ENCODE data around the gene STXBP3. TPM values are rescaled to one million over a fixed set of nuclear protein-coding genes. Genes with fewer than 3 reads are reported as not detected.

STXBP3 gene
- total and polyA plus RNA-seq, 2 donors (not counting 1 experiment from before 2014, with no cell fraction given): 55.3 to 71.0 TPM

- Histone ChIP-seq H3K4me2 (ENCODE audit: extremely low read depth, insufficient read depth, low read length) (no peak overlapping the region), H3K9ac (ENCODE audit: insufficient read depth, low read length) (no peak overlapping the region), H2AFZ (ENCODE audit: low read length) (no peak overlapping the region), H3K27ac (ENCODE audit: insufficient read depth, low read length) (no peak overlapping the region), H3K9me3 (ENCODE audit: control insufficient read depth, insufficient read depth, low read depth, low read length) (no peaks in the 10 kb centered on the region), H3K4me3 (replicated peaks in 1 of 4; ENCODE audit: control extremely low read depth in 1 of 4, insufficient read depth in 1 of 4, low read depth in 3 of 4, low read length in 4 of 4) (no peak overlapping the region), H4K20me1 (ENCODE audit: control insufficient read depth, extremely low read depth, insufficient read depth, low read length) (no peaks in the 10 kb centered on the region), H3K4me1 (ENCODE audit: control insufficient read depth, extremely low read depth, insufficient read depth, low read length) (no peaks in the 10 kb centered on the region), H3K27me3 (ENCODE audit: control insufficient read depth, insufficient read depth, low read length) (no peaks in the 10 kb centered on the region), H3K36me3 (ENCODE audit: control insufficient read depth, insufficient read depth, low read length) (no peaks in the 10 kb centered on the region), H3K79me2 (ENCODE audit: control insufficient read depth, insufficient read depth, low read length) (no peaks in the 10 kb centered on the region)
- DNase-seq (ENCODE audit: low read depth in 2 of 2): peak in 1 of 2 donors; percentile 11
- TF ChIP-seq EZH2 (IDR thresholded peaks at IDR 0.05; ENCODE audit: low read length, missing control alignments): no peak
- TF ChIP-seq, protein P1, sequence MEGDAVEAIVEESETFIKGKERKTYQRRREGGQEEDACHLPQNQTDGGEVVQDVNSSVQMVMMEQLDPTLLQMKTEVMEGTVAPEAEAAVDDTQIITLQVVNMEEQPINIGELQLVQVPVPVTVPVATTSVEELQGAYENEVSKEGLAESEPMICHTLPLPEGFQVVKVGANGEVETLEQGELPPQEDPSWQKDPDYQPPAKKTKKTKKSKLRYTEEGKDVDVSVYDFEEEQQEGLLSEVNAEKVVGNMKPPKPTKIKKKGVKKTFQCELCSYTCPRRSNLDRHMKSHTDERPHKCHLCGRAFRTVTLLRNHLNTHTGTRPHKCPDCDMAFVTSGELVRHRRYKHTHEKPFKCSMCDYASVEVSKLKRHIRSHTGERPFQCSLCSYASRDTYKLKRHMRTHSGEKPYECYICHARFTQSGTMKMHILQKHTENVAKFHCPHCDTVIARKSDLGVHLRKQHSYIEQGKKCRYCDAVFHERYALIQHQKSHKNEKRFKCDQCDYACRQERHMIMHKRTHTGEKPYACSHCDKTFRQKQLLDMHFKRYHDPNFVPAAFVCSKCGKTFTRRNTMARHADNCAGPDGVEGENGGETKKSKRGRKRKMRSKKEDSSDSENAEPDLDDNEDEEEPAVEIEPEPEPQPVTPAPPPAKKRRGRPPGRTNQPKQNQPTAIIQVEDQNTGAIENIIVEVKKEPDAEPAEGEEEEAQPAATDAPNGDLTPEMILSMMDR (conservative IDR thresholded peaks at IDR 0.05 in 1 of 2, IDR thresholded peaks at IDR 0.05 in 1 of 2; ENCODE audit: low read depth in 1 of 2, low read length in 2 of 2): no peak
Observed at GRCh38 chr1:108841703-108842102, 95.2 kb downstream of the STXBP3 start.

DNA sequence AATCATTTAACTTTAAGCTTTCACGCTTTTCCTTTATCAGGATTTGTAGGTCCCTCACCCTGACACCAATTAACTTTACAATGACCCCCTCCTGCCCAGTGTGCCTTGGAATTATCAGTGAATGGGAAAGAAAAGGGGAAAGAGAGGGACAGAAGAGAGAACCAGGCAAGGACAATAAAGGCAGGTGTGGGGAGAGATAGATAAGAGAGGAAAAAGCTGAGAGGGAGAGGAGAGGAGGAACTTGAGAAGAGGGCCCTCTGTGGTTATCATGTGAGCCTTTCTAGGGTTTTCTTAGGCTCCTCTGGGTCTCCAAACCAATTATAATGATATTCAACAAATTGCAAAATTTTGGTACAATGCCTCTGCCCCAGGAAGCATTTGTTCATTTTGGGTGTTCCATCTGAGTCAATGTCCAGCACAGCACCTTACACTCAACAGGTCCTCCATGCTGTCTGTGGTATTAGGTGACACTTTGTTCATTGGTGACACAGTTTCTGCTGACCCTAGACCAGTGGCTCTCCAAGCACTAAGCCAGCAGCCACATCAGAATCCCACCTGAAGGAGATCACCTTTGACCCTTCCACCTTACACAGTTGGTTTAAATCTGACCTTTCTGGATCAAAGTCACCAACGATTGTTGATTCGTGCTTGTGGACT is 96.2 kb downstream of the STXBP3 start:
- H2AFZ ChIP-seq (ENCODE audit: low read length): no peak overlapping the region
- H3K9me3 ChIP-seq (ENCODE audit: control insufficient read depth, insufficient read depth, low read depth, low read length): no peaks in the 10 kb centered on the region
- no peaks in the 10 kb centered on the region for H4K20me1 ChIP-seq (ENCODE audit: control insufficient read depth, extremely low read depth, insufficient read depth, low read length)
- no peaks in the 10 kb centered on the region for H3K27me3 ChIP-seq (ENCODE audit: control insufficient read depth, insufficient read depth, low read length)
- H3K4me1 ChIP-seq (ENCODE audit: control insufficient read depth, extremely low read depth, insufficient read depth, low read length): no peaks in the 10 kb centered on the region
- H3K27ac ChIP-seq (ENCODE audit: insufficient read depth, low read length): no peak overlapping the region
- TF ChIP-seq, protein P1 (conservative IDR thresholded peaks at IDR 0.05 in 1 of 2, IDR thresholded peaks at IDR 0.05 in 1 of 2; ENCODE audit: low read depth in 1 of 2, low read length in 2 of 2): no peak
- no peak for TF ChIP-seq EZH2 (IDR thresholded peaks at IDR 0.05; ENCODE audit: low read length, missing control alignments)
- no peak overlapping the region for H3K4me2 ChIP-seq (ENCODE audit: extremely low read depth, insufficient read depth, low read length)
- no peak overlapping the region for H3K4me3 ChIP-seq (replicated peaks in 1 of 4; ENCODE audit: control extremely low read depth in 1 of 4, insufficient read depth in 1 of 4, low read depth in 3 of 4, low read length in 4 of 4)
- no peak for DNase-seq (ENCODE audit: low read depth in 2 of 2)
- H3K79me2 ChIP-seq (ENCODE audit: control insufficient read depth, insufficient read depth, low read length): no peaks in the 10 kb centered on the region
- H3K36me3 ChIP-seq (ENCODE audit: control insufficient read depth, insufficient read depth, low read length): no peaks in the 10 kb centered on the region
- no peak overlapping the region for H3K9ac ChIP-seq (ENCODE audit: insufficient read depth, low read length)

DNA sequence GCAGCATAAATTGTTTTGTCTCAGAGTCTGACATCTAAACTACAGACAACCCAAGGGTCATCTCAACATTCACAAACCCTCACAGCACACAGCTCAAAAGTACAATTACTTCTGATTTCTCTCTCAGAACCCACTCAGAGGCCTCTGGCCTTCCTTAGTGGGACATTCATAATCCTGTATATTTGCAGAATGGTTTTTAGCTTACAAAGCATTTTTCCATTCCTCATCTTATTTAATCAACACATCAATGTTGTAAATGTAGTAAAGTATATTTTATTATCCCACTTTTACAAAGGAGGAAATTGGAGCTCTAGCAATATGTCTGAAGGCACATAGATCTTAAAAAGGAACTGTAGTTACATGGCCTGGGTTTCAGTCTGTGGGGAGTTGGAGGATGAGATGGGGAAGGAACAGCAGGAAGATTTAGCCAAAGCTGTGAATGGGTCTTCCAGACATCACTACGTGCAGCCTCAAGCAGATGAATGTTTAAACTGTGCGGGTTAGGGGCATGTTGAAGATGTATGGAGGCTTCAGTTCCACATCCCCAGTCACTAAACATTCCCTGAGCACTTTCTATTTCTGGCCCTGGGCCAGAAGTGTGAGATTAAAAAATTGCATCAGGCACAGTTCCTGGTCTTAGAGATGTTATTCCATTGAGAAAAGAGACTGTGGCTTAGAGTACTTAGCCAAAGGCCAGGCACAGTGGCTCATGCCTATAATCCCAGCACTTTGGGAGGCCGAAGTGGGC is 97.1 kb downstream of the STXBP3 start:
- no peaks in the 10 kb centered on the region for H3K79me2 ChIP-seq (ENCODE audit: control insufficient read depth, insufficient read depth, low read length)
- no peaks in the 10 kb centered on the region for H3K4me1 ChIP-seq (ENCODE audit: control insufficient read depth, extremely low read depth, insufficient read depth, low read length)
- H3K27ac ChIP-seq (ENCODE audit: insufficient read depth, low read length): no peak overlapping the region
- no peak overlapping the region for H3K4me2 ChIP-seq (ENCODE audit: extremely low read depth, insufficient read depth, low read length)
- DNase-seq (ENCODE audit: low read depth in 2 of 2): peak in 1 of 2 donors; percentile 27
- no peaks in the 10 kb centered on the region for H4K20me1 ChIP-seq (ENCODE audit: control insufficient read depth, extremely low read depth, insufficient read depth, low read length)
- no peaks in the 10 kb centered on the region for H3K27me3 ChIP-seq (ENCODE audit: control insufficient read depth, insufficient read depth, low read length)
- no peak for TF ChIP-seq EZH2 (IDR thresholded peaks at IDR 0.05; ENCODE audit: low read length, missing control alignments)
- TF ChIP-seq, protein P1 (conservative IDR thresholded peaks at IDR 0.05 in 1 of 2, IDR thresholded peaks at IDR 0.05 in 1 of 2; ENCODE audit: low read depth in 1 of 2, low read length in 2 of 2): no peak
- no peaks in the 10 kb centered on the region for H3K36me3 ChIP-seq (ENCODE audit: control insufficient read depth, insufficient read depth, low read length)
- H3K9ac ChIP-seq (ENCODE audit: insufficient read depth, low read length): no peak overlapping the region
- no peak overlapping the region for H2AFZ ChIP-seq (ENCODE audit: low read length)
- no peaks in the 10 kb centered on the region for H3K9me3 ChIP-seq (ENCODE audit: control insufficient read depth, insufficient read depth, low read depth, low read length)
- no peak overlapping the region for H3K4me3 ChIP-seq (replicated peaks in 1 of 4; ENCODE audit: control extremely low read depth in 1 of 4, insufficient read depth in 1 of 4, low read depth in 3 of 4, low read length in 4 of 4)
